ENCODE data around the gene USP44.
"Not testable (repeated sequence)": the region's sequence is repeated elsewhere in the genome, so short reads cannot be mapped to it uniquely, and the experiment has no call there.

The USP44 gene

GRCh38 chr12:95497031-95497430 lies 54.2 kb downstream of the USP44 start:
- Histone ChIP-seq H3K9me3 (ENCODE audit: control insufficient read depth, low read length) (no peaks in the 10 kb centered on the region), H3K4me1 (ENCODE audit: control insufficient read depth, insufficient read depth, low read length) (no peaks in the 10 kb centered on the region), H3K4me3 (ENCODE audit: low read length) (no peak overlapping the region), H3K36me3 (ENCODE audit: control insufficient read depth, insufficient read depth, low read length) (no peaks in the 10 kb centered on the region), H3K27me3 (ENCODE audit: control insufficient read depth, insufficient read depth, low read length) (no peaks in the 10 kb centered on the region), H3K9ac (ENCODE audit: low read length) (no peak overlapping the region)

GRCh38 chr12:95495433-95495832 lies 55.8 kb downstream of the USP44 start:
- no peaks in the 10 kb centered on the region for H3K36me3 ChIP-seq (ENCODE audit: control insufficient read depth, insufficient read depth, low read length)
- no peak overlapping the region for H3K9ac ChIP-seq (ENCODE audit: low read length)

GRCh38 chr12:95494888-95495287 lies 56.4 kb downstream of the USP44 start:
- H3K9ac ChIP-seq (ENCODE audit: low read length), result no peak overlapping the region
- H3K27me3 ChIP-seq (ENCODE audit: control insufficient read depth, insufficient read depth, low read length), result no peaks in the 10 kb centered on the region
- H3K4me1 ChIP-seq (ENCODE audit: control insufficient read depth, insufficient read depth, low read length), result no peaks in the 10 kb centered on the region
- H3K4me3 ChIP-seq (ENCODE audit: low read length), result no peak overlapping the region
- H3K9me3 ChIP-seq (ENCODE audit: control insufficient read depth, low read length), result no peaks in the 10 kb centered on the region
- no peaks in the 10 kb centered on the region for H3K36me3 ChIP-seq (ENCODE audit: control insufficient read depth, insufficient read depth, low read length)

More at GRCh38 chr12:95495433-95495832, 55.8 kb downstream of the USP44 start:
- Histone ChIP-seq H3K4me3 (ENCODE audit: low read length) (no peak overlapping the region), H3K9me3 (ENCODE audit: control insufficient read depth, low read length) (no peaks in the 10 kb centered on the region), H3K27me3 (ENCODE audit: control insufficient read depth, insufficient read depth, low read length) (no peaks in the 10 kb centered on the region), H3K4me1 (ENCODE audit: control insufficient read depth, insufficient read depth, low read length) (no peaks in the 10 kb centered on the region)

GRCh38 chr12:95492462-95492861 lies 58.8 kb downstream of the USP44 start:
- Histone ChIP-seq H3K9ac (ENCODE audit: low read length) (no peak overlapping the region), H3K9me3 (ENCODE audit: control insufficient read depth, low read length) (no peaks in the 10 kb centered on the region), H3K36me3 (ENCODE audit: control insufficient read depth, insufficient read depth, low read length) (no peaks in the 10 kb centered on the region), H3K4me3 (ENCODE audit: low read length) (no peak overlapping the region), H3K4me1 (ENCODE audit: control insufficient read depth, insufficient read depth, low read length) (no peaks in the 10 kb centered on the region), H3K27me3 (ENCODE audit: control insufficient read depth, insufficient read depth, low read length) (no peaks in the 10 kb centered on the region)

GRCh38 chr12:95487024-95487423 lies 64.3 kb downstream of the USP44 start:
- H3K4me3 ChIP-seq (ENCODE audit: low read length), result no peak overlapping the region
- H3K36me3 ChIP-seq (ENCODE audit: control insufficient read depth, insufficient read depth, low read length), result no peaks in the 10 kb centered on the region
- peaks cover 4% of the 10 kb centered on the region for H3K4me1 ChIP-seq (ENCODE audit: control insufficient read depth, insufficient read depth, low read length)
- H3K9ac ChIP-seq (ENCODE audit: low read length), result no peak overlapping the region
- H3K27me3 ChIP-seq (ENCODE audit: control insufficient read depth, insufficient read depth, low read length), result no peaks in the 10 kb centered on the region
- no peaks in the 10 kb centered on the region for H3K9me3 ChIP-seq (ENCODE audit: control insufficient read depth, low read length)

- H3K4me3 ChIP-seq (ENCODE audit: low read length), result no peak overlapping the region
- no peaks in the 10 kb centered on the region for H3K36me3 ChIP-seq (ENCODE audit: control insufficient read depth, insufficient read depth, low read length)
- peaks cover 4% of the 10 kb centered on the region for H3K4me1 ChIP-seq (ENCODE audit: control insufficient read depth, insufficient read depth, low read length)
- no peaks in the 10 kb centered on the region for H3K27me3 ChIP-seq (ENCODE audit: control insufficient read depth, insufficient read depth, low read length)
- no peaks in the 10 kb centered on the region for H3K9me3 ChIP-seq (ENCODE audit: control insufficient read depth, low read length)
- H3K9ac ChIP-seq (ENCODE audit: low read length), result no peak overlapping the region
Measured at GRCh38 chr12:95484524-95484923, 66.8 kb downstream of the USP44 start.

GRCh38 chr12:95482564-95482963 lies 68.7 kb downstream of the USP44 start:
- H3K4me1 ChIP-seq (ENCODE audit: control insufficient read depth, insufficient read depth, low read length); H3K9ac ChIP-seq (ENCODE audit: low read length); H3K36me3 ChIP-seq (ENCODE audit: control insufficient read depth, insufficient read depth, low read length); H3K27me3 ChIP-seq (ENCODE audit: control insufficient read depth, insufficient read depth, low read length); H3K4me3 ChIP-seq (ENCODE audit: low read length); H3K9me3 ChIP-seq (ENCODE audit: control insufficient read depth, low read length): not testable (repeated sequence)

GRCh38 chr12:95481888-95482287 lies 69.4 kb downstream of the USP44 start:
- Histone ChIP-seq H3K9me3 (ENCODE audit: control insufficient read depth, low read length) (no peaks in the 10 kb centered on the region), H3K9ac (ENCODE audit: low read length) (no peak overlapping the region), H3K27me3 (ENCODE audit: control insufficient read depth, insufficient read depth, low read length) (no peaks in the 10 kb centered on the region), H3K4me3 (ENCODE audit: low read length) (no peak overlapping the region), H3K4me1 (ENCODE audit: control insufficient read depth, insufficient read depth, low read length) (peaks cover 4% of the 10 kb centered on the region), H3K36me3 (ENCODE audit: control insufficient read depth, insufficient read depth, low read length) (no peaks in the 10 kb centered on the region)

- Histone ChIP-seq H3K9ac (ENCODE audit: low read length) (no peak overlapping the region), H3K27me3 (ENCODE audit: control insufficient read depth, insufficient read depth, low read length) (no peaks in the 10 kb centered on the region), H3K36me3 (ENCODE audit: control insufficient read depth, insufficient read depth, low read length) (no peaks in the 10 kb centered on the region), H3K9me3 (ENCODE audit: control insufficient read depth, low read length) (no peaks in the 10 kb centered on the region), H3K4me3 (ENCODE audit: low read length) (no peak overlapping the region), H3K4me1 (ENCODE audit: control insufficient read depth, insufficient read depth, low read length) (peaks cover 4% of the 10 kb centered on the region)
Measured at GRCh38 chr12:95481072-95481471, 70.2 kb downstream of the USP44 start.

GRCh38 chr12:95480230-95480629 lies 71.0 kb downstream of the USP44 start:
- Histone ChIP-seq H3K36me3 (ENCODE audit: control insufficient read depth, insufficient read depth, low read length) (no peaks in the 10 kb centered on the region), H3K9ac (ENCODE audit: low read length) (no peak overlapping the region), H3K4me1 (ENCODE audit: control insufficient read depth, insufficient read depth, low read length) (peaks cover 4% of the 10 kb centered on the region), H3K27me3 (ENCODE audit: control insufficient read depth, insufficient read depth, low read length) (no peaks in the 10 kb centered on the region), H3K4me3 (ENCODE audit: low read length) (no peak overlapping the region), H3K9me3 (ENCODE audit: control insufficient read depth, low read length) (no peaks in the 10 kb centered on the region)

- Histone ChIP-seq H3K9me3 (ENCODE audit: control insufficient read depth, low read length) (no peaks in the 10 kb centered on the region), H3K9ac (ENCODE audit: low read length) (peak overlapping the region; percentile 99), H3K36me3 (ENCODE audit: control insufficient read depth, insufficient read depth, low read length) (no peaks in the 10 kb centered on the region), H3K27me3 (ENCODE audit: control insufficient read depth, insufficient read depth, low read length) (no peaks in the 10 kb centered on the region), H3K4me3 (ENCODE audit: low read length) (peak overlapping the region; percentile 99), H3K4me1 (ENCODE audit: control insufficient read depth, insufficient read depth, low read length) (no peaks in the 10 kb centered on the region)
Measured at GRCh38 chr12:95474660-95474958, 76.7 kb downstream of the USP44 start.

- peak within 1 kb of the TSS; percentile 99 for H3K9ac ChIP-seq (ENCODE audit: low read length)
- H3K27me3 ChIP-seq (ENCODE audit: control insufficient read depth, insufficient read depth, low read length), result no peaks in the 10 kb centered on the region
- H3K36me3 ChIP-seq (ENCODE audit: control insufficient read depth, insufficient read depth, low read length), result no peaks in the 10 kb centered on the region
- peak within 1 kb of the TSS; percentile 99 for H3K4me3 ChIP-seq (ENCODE audit: low read length)
- H3K9me3 ChIP-seq (ENCODE audit: control insufficient read depth, low read length), result no peaks in the 10 kb centered on the region
- no peaks in the 10 kb centered on the region for H3K4me1 ChIP-seq (ENCODE audit: control insufficient read depth, insufficient read depth, low read length)
Measured at GRCh38 chr12:95473884-95474659, 77.2 kb downstream of the USP44 start, which contains the start of gene METAP2. Gene METAP2, plus strand, starts transcription at chr12:95474152. Its CDS starts 28 bp downstream, at chr12:95474180.
